Jurkat, Clone E6-1 (cell line): Measurements from ENCODE around the gene TRIM41.
"Not testable (repeated sequence)": the region's sequence is repeated elsewhere in the genome, so short reads cannot be mapped to it uniquely, and the experiment has no call there.

ENCODE experiments used
- DNase-seq: peaks from one replicate; pipeline ENCODE4 v3.0.0-alpha.2; 2011; ENCODE audit warnings: low read depth, low spot score
- H3K4me3 ChIP-seq: 2 replicates; pipeline ENCODE4 v1.5.1; 2011; ENCODE audit warnings: mild to moderate bottlenecking, low read length, control low read depth, moderate library complexity

The TRIM41 gene

DNA sequence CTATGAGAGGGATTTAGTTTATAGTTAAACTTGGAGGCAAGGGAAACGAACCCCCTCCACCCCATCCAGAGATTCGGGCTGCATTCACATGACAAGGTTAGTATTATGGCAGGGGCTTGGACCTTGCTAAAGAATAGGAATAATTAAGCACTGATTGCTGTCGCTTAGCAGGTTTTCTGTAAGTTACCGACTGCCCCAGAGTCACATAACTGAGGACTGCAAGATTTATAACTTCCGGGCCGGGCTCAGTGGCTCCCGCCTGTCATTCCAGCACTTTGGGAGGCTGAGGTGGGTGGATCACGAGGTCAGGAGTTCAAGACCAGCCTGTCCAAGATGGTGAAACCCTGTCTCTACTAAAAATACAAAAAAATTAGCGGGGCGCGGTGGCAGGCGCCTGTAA lies 44.8 kb downstream of the TRIM41 start:
- H3K4me3 ChIP-seq, DNase-seq: not testable (repeated sequence)

DNA sequence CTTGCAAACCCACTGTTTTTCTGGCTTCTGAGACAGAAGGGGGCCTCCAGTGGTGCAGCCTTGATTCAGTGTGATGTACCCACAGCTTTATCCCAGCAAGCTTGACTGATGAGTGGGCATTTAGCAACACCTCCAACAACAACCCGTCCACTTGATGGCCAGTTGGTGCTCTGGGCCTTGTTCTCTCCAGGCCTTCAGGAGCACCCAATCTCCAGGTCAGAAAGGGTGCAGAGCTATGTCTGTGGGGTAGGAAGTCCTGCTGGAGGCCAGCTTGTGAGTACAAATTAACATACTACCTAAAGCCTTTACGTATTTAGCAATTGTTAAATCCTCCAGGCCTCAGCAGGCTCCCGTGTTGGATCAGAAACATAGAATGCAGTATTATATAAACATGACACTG lies 48.0 kb downstream of the TRIM41 start:
- no peak for DNase-seq

DNA sequence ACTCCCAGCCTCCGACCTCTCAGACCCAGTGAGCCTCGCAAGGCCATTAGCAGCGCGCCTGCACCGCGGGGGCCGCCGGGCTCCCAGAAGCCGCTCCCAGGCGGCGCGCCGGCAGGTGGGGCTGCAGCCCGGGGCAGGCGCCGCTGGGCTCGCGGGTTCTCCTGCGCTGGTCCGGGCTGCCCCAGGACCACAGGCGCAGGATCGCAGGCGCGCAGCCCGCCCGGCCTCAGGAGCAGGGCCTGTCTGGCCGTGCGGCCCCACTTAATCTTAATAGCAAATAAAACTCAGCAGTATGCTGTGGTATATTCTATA lies 50.3 kb downstream of the TRIM41 start:
- DNase-seq, H3K4me3 ChIP-seq: not testable (repeated sequence)

More for the DNA sequence above, 48.0 kb downstream of the TRIM41 start:
- no peak overlapping the region for H3K4me3 ChIP-seq

DNA sequence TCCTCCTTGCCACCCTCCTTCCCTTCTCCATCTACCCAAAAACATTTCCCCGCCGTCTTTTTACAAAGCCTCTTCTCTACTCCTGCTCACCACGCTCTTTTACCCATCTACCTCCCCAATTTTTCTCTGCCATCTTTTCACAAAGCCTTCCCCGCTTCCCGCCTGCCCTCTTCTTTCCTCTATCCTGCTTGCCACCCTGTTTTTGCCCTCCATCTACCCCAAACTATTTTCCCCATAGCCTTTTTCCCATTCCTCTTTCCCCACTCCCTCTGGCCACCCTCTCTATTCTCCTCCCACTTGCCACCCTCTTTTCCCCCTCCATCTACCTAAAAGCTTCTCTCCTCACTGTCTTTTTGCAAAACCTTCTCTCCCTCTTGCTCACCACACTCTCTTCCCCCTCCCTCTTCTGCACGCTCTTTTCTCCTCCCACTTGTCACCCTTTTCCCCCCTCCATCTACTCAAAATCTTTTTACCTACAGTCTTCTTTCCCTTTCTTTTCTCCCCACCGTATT lies 57.2 kb downstream of the TRIM41 start:
- no peak for DNase-seq
- no peak overlapping the region for H3K4me3 ChIP-seq

DNA sequence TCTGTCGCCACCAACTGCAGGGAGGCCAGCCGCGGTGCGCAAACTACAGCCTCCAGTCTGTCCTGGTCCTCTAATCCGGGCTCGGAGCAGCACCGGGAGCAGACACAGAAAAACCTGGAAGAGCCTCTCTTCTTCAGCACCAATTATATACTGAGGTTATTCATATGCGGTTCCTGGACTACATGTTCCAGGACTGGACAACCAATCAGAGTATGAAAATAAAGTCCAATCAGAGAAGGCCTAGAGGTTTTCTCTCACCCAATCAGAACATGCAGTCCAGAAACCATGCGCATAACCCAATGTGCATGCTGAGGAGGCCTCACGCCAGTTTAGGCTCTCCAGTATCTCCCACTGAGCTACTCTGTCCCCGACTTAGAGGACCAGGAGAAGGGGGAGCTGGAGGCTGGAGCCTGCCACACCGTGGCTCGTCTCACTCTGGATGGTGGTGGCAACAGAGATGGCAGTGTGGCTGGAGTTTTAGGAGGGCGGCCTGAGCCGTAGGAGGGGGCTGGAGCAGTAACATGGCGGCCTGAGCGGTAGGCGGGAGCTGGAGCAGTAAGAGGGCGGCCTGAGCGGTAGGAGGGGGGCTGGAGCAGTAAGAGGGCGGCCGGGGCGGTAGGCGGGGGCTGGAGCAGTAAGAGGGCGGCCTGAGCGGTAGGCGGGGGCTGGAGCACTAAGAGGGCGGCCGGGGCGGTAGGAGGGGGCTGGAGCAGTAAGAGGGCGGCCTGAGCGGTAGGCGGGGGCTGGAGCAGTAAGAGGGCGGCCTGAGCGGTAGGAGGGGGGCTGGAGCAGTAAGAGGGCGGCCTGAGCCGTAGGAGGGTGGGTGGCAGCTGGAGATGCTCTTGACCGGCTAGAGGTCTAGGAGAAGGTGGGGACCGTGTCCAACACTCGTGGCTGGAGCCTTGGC lies 58.2 kb downstream of the TRIM41 start:
- no peak overlapping the region for H3K4me3 ChIP-seq
- no peak for DNase-seq

DNA sequence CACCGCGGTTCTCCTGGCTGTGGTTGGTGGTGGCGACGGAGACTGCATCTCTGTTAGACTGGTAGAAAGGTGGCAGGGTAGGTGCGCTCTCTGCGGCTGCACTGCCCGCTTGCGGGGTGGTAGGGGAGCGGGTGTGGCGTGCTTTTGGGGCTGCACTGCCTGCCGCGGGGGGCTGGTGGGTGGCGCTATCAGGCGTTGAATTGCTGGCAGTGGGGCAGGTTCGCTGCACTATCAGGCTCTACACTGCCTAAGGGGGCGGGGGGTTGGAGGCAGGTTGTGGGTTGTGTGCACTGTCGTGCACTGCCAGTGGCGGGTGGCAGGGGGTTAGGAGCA lies 58.9 kb downstream of the TRIM41 start:
- no peak for DNase-seq

DNA sequence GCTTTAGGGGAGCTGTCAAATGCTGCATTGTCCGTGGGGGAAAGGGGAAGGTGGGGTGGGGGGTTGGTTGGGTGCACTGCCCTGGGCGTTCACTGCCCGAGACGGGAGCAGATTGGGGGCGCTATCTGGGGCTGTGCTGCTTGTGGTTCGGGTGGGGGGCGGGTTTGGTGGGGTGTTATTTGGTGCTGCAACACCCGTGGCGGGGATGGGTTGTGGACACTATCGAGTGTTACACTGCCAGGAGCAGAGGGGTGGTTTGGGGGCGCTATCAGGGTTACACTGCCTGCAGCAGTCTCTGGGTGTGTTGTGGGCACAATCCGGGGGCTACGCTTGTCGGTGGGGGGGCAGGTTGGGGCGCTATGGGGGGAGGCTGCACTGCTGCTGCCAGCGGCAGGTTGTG lies 59.3 kb downstream of the TRIM41 start:
- DNase-seq, H3K4me3 ChIP-seq: not testable (repeated sequence)

More for the DNA sequence above, 58.9 kb downstream of the TRIM41 start:
- no peak overlapping the region for H3K4me3 ChIP-seq

DNA sequence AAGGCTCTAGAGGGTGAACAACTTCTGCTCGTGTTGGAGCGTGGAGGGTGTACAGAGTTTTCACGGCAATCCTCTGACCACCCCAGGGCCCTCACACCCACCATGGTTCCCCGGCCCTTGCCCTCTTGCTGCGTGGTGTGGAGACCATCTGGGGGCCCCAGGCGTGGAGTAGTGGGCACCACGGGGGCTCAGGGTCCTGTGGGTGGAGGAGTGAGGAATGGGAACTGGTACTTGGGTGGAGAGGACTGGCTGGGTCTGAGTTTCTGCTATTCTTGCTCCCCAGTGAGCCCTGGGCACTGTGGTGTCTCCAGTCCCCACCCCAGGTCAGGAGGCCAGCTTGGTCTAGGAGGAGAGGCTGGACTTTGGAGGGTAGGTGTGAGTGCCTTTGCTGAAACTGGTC lies 59.8 kb downstream of the TRIM41 start:
- no peak overlapping the region for H3K4me3 ChIP-seq
- no peak for DNase-seq

DNA sequence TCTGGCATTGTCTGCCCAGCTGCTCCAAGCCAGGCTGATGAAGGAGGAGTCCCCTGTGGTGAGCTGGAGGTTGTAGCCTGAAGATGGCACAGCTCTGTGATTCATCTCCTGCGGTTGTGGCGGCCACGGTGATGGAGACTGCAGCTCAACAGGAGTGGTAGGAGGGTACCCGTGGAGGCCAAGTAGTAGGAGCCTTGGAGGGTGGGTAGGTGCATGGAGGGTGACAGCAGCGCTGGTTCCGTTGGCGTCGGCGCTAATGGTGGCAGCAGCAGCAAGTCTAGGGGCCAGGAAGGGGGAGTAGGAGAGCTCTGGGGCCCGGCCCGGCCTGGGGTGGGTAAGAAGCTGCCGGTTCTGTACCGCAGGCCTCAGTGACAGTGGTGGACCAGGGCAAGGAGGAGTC lies 60.3 kb downstream of the TRIM41 start:
- no peak for DNase-seq
- H3K4me3 ChIP-seq = no peak overlapping the region

DNA sequence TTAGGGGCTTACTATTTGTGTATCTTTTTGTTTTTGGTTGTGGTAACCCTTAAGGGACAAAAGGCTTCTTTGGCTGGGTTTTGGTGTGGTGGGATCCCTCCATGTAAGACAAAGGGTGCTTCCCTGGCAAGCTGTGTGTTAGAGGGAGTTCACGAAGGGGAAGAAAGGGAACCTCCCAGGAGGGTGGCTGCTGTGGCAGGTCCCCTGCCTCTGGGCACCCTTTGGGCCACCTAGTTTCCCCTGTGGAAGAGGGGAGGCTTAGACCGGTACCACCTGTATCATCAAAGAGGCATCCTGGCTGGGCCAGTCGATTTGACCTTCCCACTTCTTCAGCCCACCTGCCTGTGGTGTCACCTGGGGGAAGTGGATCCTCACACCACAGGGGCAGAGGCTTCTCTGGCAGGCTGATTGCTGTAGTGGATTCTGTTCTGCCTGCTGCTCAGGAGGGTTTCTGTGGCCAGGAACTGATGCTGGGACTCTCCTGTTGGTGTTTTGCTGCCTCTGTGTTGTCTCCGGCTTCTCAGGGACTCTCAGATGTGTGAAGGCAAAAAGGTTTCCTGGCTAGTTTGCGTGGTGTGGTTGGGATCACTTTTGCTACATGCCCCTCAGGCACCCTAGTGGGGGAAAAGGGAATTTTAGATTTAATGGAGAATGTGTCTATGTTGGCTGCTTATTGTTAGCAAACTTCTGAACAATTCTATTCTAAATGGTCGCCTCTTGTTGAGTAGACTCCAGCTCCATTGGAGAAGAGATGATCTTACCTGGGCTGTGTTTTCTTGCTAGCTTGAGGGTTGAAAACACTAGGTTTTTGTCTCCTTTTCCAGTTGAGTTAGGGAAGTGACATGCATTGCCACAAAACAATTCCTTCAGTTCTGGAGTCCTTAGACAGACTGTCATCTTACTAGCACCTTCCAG lies 61.0 kb downstream of the TRIM41 start:
- not testable (repeated sequence) for DNase-seq, H3K4me3 ChIP-seq
